SIG-M5 treated with dmso at 0.1 percent for 504 hours (cell line): ENCODE results near the gene FOCAD.

Experiments used
- DNase-seq: peaks from one replicate; lab custom pipeline; 2025; ENCODE audit not compliant: unreplicated experiment; lab: John Stamatoyannopoulos, UW

Gene FOCAD

GRCh38 chr9:20870115-20870514, 186.1 kb downstream of the FOCAD start:
- DNase-seq, result no peak

- peak; percentile 82 for DNase-seq
These were observed 188.4 kb downstream of the FOCAD start for GRCh38 chr9:20872340-20872977.

- no peak for DNase-seq
These were observed 189.3 kb downstream of the FOCAD start for GRCh38 chr9:20873240-20873865.

- DNase-seq, result no peak
These were observed 196.2 kb downstream of the FOCAD start for GRCh38 chr9:20880271-20880670.

- no peak for DNase-seq
These were observed 196.6 kb downstream of the FOCAD start for GRCh38 chr9:20880675-20881074.

- peak; percentile 53 for DNase-seq
These were observed 201.0 kb downstream of the FOCAD start for GRCh38 chr9:20884985-20885593.

- no peak for DNase-seq
These were observed 215.0 kb downstream of the FOCAD start for GRCh38 chr9:20898885-20899554.

GRCh38 chr9:20903212-20903611, 219.2 kb downstream of the FOCAD start:
- DNase-seq, result no peak

GRCh38 chr9:20904995-20905394, 220.9 kb downstream of the FOCAD start:
- no peak for DNase-seq

GRCh38 chr9:20906326-20906725, 222.3 kb downstream of the FOCAD start:
- no peak for DNase-seq

- DNase-seq, result no peak
These were observed 224.4 kb downstream of the FOCAD start for GRCh38 chr9:20908461-20908860.

GRCh38 chr9:20914556-20914955, 230.5 kb downstream of the FOCAD start:
- no peak for DNase-seq

- no peak for DNase-seq
These were observed 237.3 kb downstream of the FOCAD start for GRCh38 chr9:20921362-20921761.

GRCh38 chr9:20925256-20926045, 241.4 kb downstream of the FOCAD start:
- DNase-seq, result no peak

GRCh38 chr9:20929276-20929675, 245.2 kb downstream of the FOCAD start:
- no peak for DNase-seq

GRCh38 chr9:20930836-20931235, 246.8 kb downstream of the FOCAD start:
- no peak for DNase-seq

GRCh38 chr9:20940447-20941173, 256.6 kb downstream of the FOCAD start:
- no peak for DNase-seq

GRCh38 chr9:20941174-20941690, 257.2 kb downstream of the FOCAD start:
- DNase-seq, result peak; percentile 52

GRCh38 chr9:20944507-20944906, 260.4 kb downstream of the FOCAD start:
- no peak for DNase-seq

- no peak for DNase-seq
These were observed 261.2 kb downstream of the FOCAD start for GRCh38 chr9:20945269-20945668.
